GM18873 (cell line): ENCODE measurements around the gene PLXND1.
"Not testable (repeated sequence)": the region's sequence is repeated elsewhere in the genome, so short reads cannot be mapped to it uniquely, and the experiment has no call there.

ENCODE experiments used
- ATAC-seq: cut with Tn5 transposase; IDR thresholded peaks from one replicate; pipeline ENCODE4 v1.9.1; 2021; ENCODE audit warnings: mild to moderate bottlenecking, moderate library complexity, moderate number of reproducible peaks; ENCODE audit not compliant: unreplicated experiment, low FRiP score

The PLXND1 gene

GRCh38 chr3:129614927-129615363 lies 8.5 kb upstream of the PLXND1 start:
- no peak for ATAC-seq

DNA sequence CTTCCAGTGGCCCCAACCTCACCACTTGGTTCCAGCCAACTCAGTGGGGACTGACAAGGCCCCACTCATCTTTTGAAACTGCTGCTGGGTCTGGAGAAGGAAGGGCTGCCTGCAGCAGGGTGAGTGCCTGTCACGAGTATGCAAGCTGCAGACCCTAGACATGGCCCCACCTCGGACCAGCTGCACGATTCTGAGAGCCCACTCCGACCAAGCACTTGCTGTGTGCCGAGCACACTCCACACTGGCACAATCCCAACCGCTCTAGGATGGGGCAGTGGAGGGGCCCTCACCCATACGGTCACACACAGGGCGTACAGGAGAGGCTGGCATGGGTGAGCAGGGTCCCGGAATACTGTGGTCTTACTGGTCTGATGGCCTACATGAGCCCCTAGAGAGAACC lies 8.0 kb upstream of the PLXND1 start:
- ATAC-seq, result no peak

- ATAC-seq, result no peak
Observed at GRCh38 chr3:129613367-129613740, 6.9 kb upstream of the PLXND1 start.

DNA sequence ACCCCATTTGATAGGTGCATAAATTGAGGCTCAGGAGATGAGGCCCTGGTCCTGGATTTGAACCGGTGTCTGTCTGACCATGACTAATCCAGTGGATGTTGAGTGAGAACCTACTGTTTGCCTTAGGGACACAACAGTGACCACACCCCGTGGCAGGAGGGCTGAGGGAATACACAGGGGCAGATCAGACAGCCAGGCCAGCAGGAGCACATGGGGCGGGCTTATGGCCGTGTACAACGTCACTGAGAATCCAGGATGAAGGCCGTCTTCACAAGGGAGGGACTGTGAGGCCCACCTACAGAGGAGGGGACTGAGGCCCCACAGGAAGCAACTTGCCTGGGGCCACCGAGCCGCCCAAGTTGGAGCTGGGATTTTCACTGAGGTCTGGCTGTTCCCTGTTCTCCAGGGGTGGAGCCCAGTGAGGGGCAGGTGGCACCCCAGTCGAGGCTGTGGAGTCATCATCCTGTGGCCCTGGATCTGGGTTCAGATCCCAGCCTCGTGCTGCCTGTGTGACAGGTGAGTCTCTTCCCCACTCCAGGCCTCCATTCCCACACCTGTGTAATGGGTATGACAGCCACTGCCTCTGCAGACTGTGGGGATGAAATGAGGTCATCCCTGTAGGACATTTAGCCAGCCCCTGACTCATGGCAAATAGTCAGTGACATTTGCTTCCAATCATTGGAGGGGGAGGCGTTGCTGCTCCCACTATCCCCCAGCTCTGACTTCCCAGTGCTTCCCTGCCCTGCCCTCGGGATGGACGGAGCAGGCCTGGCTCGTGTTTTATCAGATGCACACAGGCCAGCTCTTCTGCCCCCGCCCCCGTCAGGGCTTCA lies 6.3 kb upstream of the PLXND1 start:
- no peak for ATAC-seq

DNA sequence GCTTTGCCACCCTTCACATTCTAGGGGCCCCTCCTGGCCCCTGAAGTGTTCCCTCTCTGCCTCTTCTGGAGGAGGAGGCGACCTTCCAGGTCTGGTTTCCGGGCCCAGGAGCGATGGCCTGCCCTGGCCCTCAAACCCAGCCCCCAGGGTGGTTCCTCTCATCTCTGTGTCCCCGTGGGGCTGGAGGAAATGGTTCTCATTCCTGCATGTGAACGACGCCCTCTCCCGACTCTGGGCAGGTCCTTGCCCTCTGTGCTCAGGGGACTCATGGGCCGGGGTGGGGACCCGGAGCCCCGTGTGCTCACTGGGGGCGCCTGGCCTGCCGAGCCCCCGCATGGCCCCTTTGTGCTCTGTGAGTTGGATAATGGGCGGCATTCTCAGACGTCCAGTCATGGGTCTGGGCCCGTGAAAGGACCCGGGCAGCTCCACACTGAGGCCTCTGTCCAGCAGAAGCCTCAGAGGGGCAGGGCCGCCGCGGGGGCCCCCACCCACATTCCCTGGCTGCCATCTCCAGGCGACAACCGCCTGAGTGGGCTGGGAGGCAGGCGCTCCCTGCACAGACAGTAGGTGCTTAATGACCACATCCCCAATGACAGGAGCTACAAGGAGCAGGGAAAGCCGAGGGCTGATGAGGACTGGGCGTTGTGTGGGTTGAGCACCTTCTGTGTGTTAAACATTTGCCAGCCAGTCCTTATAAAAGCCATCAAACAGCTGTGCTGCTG lies 5.5 kb upstream of the PLXND1 start:
- ATAC-seq, result no peak

DNA sequence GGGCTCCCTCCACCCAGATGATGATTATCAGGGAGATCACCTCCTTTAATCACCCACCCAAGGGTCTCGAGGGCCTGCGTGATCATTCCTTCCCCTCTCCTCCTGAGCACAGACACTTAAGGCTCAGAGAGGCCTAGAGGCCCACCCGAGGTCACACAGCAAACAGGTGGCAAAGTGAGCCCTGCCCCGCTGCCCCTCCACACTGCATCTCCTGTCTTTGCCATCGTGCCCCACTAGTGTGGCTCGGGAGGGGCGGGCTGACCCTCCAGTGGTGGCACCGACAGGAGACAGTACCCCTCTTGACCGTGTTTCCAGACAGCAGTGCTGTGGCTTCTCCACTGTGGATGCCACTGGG lies 4.9 kb upstream of the PLXND1 start:
- ATAC-seq, result no peak

DNA sequence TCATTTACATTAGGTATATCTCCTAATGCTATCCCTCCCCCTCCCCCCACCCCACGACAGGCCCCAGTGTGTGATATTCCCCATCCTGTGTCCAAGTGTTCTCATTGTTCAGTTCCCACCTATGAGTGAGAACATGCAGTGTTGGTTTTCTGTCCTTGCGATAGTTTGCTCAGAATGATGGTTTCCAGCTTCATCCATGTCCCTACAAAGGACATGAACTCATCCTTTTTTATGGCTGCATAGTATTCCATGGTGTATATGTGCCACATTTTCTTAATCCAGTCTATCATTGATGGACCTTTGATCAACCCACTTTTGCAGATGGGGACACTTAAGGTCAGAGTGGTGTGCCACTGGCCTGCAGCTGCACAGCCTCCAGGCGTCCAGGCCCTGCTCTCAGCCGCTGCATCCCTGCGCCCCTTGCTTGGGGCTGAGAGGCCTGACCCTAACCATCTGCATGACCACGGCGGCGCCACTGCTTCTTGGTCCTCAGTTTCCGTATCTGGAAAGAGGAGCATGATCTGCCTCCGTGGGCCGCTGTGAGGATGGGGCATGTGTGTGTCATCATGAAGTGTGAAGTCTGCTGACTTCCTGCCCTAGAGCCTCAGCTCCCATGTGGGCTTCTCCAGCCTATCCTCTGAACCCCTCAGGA lies 4.4 kb upstream of the PLXND1 start:
- ATAC-seq, result not testable (repeated sequence)

DNA sequence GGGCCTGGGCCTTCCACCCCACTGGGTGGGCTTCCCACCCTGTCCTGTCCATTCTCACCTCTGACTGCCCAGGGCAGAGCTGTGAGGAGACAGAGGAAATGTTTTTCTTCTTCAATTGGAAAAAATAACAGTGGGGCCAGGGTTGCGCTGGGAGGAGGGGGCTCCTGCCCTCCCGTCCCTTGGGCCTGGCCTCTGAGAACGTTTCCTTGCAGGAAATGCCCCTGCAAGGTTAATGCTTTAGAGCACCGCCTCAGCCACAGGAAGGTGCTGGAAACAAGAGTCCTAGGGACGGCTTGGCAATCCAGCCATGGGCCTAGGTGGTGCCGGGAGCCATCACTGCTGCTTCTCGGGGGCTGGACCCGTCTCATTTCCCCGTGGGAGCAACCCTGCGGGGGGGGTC lies 3.8 kb upstream of the PLXND1 start:
- ATAC-seq, result no peak

DNA sequence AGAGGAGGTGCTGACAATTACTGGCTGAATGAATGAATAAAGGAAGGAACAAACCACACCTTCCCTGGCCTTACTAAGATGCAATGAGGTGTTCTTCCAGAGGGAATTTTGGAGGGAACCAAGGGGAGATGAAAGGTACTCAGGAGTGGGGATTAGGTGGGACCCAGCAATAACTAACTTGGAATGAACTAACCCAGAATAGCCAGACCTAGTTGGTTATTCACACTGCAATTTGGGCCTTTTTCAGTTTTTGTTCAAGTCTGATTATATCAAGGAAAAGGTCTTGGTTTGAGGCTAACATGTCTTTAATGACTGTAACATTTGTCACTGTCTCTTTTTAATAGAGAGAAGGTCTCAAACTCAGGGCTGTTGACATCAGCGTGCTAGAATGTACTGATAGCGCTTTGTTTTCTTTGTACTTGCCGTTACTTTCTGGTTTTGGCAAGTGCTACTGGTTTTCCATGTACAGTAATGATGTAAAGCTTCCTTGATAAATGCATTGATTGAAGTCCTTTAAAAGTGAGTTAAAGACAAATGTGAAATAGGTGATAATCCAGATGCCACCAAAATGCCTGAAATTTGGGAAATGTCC lies 3.2 kb upstream of the PLXND1 start:
- ATAC-seq, result no peak

GRCh38 chr3:129608936-129609590 lies 2.6 kb upstream of the PLXND1 start:
- ATAC-seq, result no peak

GRCh38 chr3:129608087-129608935 lies 1.8 kb upstream of the PLXND1 start:
- no peak for ATAC-seq

DNA sequence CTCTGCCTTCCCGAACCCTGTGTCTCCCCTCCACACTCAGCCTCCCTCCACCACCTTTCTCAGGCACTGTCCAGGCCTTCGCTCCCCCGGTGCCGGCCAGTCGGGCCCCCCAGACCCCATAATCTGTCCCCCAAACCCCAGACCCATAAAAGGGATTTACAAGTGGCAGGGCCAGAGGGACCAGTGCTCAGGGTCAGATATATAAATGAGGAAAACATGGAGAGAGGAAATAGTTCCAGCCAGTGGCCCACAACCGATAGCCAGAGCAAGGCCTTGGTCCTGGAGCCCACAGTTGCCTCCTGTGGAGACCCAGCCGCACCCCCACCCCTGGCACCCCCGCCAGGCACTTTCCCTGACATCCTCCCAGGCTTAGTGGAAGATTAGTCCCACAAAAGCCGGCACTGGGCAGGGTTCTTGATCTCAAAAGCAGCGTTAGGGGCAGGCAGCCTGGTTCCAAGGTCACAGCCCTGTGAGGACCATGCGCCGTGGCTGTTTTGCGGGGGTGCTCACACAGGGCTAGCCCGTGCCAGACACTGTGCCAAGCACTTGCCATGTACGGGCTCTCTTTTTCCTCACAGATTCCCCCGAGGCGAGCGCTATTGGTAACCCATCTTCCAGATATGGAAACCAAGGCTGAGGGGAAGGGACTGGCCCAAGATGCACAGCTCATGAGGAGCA lies 1.1 kb upstream of the PLXND1 start:
- no peak for ATAC-seq

DNA sequence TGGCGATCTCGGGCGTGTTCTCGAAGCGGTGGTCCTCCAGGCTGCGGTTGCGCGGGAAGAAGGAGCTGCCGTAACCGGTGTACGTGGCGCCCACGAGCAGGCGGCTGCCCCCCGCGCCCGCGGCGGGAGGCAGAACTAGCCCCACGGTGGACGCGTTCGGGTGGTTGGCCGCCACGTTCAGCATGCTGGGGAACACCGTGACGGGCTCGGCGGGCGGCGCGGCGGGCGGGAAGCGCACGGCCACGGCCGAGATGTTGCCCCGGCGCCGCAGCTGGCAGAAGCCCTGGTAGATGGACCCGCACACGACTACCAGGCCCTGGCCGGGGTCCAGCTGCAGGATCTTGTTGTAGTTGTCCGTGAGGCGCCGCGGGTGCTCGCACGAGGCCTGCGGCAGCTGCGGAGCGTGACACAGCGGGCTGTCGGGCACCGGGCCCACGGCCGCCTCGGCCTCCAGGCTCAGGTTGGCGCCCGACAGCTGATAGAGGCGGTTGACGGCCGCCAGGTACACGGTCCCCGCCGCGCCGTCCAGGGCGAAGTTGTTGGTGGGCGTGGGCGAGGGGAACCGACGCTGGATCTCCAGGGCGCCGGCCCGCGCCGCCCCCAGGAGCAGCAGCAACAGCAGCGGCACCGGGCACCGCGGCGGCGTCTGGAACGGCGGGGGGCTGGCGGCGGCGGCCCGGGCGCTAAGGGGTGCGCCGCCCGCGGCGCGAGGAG lies 397 bp downstream of the PLXND1 start:
- no peak for ATAC-seq

GRCh38 chr3:129605203-129605921 lies 1.1 kb downstream of the PLXND1 start:
- ATAC-seq, result no peak

DNA sequence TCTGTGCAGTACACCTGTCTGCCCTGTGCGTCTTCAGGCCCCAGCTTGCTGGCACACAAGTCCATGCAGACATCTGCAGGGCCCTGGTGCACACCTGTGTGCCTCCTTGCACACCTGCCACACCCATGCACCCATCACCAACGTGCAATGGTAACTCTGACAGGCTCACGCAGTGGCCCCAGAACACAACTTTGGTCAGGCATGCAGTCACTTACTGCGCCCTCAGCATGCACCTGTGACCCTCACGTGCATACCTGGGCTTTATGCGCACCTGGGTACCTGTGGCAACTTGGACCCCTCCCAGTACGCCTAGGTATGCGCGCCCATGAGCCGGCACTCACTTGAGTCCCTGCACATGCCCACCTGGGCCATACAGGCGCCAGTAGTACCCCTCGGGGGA lies 1.7 kb downstream of the PLXND1 start:
- ATAC-seq, result no peak

GRCh38 chr3:129603991-129604749 lies 2.3 kb downstream of the PLXND1 start:
- ATAC-seq, result no peak

GRCh38 chr3:129603561-129603942 lies 2.9 kb downstream of the PLXND1 start:
- no peak for ATAC-seq
